Left ventricle myocardium inferior (tissue), 1 donor: ENCODE data around the gene POLDIP2. TPM values are rescaled to one million over a fixed set of nuclear protein-coding genes. Genes with fewer than 3 reads are reported as not detected.

Experiments used
- DNase-seq: peaks from one replicate; pipeline ENCODE4 v3.0.0-alpha.2; 2020
- H3K27ac ChIP-seq: fragments of 200-600 bp; replicated peaks from 2 replicates; pipeline ENCODE4 v1.8.0; 2021
- H3K27me3 ChIP-seq: fragments of 200-600 bp; 2 replicates; pipeline ENCODE4 v1.8.0; 2021; ENCODE audit warnings: low read depth
- H3K36me3 ChIP-seq: fragments of 200-600 bp; 2 replicates; pipeline ENCODE4 v1.8.0; 2021
- H3K4me1 ChIP-seq: fragments of 200-600 bp; 2 replicates; pipeline ENCODE4 v1.8.0; 2021
- H3K4me3 ChIP-seq: fragments of 200-600 bp; 2 replicates; pipeline ENCODE4 v1.8.0; 2021; ENCODE audit warnings: mild to moderate bottlenecking, moderate library complexity
- H3K9me3 ChIP-seq: fragments of 200-600 bp; replicated peaks from 2 replicates; pipeline ENCODE4 v1.8.0; 2021
- intact Hi-C: fragments of 100-400 bp; cut with micrococcal nuclease; formaldehyde crosslinking; loops from one replicate; pipeline ENCODE4 v1.11.0; 2022
- total RNA-seq: library from RNA; stranded (reverse); fragmentation: NEBNext Ultra II Directional; extraction: Animal tissue kit (Norgen Biotek cat#: 25700); gene quantifications from one replicate; pipeline ENCODE4 v1.2.1, GENCODE V29; 2021
- TF ChIP-seq, protein P1 (sequence below): fragments of 200-600 bp; IDR thresholded peaks from 2 replicates; pipeline ENCODE4 v1.8.0; 2021; ENCODE audit warnings: antibody characterized with exemption, mild to moderate bottlenecking, borderline replicate concordance
- donor health status: DM: no; HTN: yes; CAD: no; lungs with severe emphysema.

Gene POLDIP2
- total RNA-seq, 1 donor from 2014 or later, result 154 TPM

DNA sequence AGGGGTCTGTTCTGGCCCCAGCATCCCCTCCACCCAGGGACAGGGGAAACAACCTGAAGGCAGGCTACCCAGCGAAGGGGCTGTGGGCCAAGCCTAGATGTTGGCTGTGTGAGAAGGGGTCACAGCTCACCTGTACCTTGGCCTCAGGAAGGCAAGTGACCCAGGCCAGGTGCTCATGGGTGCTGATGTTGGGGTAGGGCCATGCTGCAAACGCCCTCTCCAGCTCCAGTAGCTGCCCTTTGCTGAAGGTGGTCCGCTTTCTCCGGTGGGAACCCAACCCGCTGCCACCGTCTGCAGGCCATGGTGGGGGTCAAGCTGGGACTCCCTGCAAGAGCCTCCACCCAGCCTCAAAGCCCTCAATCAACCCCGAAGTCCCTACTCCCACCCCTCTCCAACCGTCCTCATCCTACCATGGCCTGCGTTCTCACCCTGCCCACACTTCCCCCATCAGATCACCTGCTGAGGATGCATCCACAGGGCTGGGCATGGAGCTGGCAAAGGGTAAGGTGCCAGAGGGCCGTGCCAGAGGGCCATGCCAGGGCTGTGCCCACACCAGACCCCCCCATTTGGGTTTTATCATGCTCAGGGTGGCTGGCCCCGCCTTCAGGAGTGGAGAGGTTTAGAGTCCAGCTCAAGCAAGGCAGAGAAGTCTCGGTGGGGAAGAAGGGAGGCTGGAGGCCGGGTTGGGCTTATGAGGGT is 7.5 kb upstream of the POLDIP2 start, which contains the start of gene SEBOX:
Gene SEBOX, minus strand, starts transcription at position 535 of the 699 bp plus-strand sequence. Its CDS starts 48 bp downstream, at position 487.
- no peak for DNase-seq

DNA sequence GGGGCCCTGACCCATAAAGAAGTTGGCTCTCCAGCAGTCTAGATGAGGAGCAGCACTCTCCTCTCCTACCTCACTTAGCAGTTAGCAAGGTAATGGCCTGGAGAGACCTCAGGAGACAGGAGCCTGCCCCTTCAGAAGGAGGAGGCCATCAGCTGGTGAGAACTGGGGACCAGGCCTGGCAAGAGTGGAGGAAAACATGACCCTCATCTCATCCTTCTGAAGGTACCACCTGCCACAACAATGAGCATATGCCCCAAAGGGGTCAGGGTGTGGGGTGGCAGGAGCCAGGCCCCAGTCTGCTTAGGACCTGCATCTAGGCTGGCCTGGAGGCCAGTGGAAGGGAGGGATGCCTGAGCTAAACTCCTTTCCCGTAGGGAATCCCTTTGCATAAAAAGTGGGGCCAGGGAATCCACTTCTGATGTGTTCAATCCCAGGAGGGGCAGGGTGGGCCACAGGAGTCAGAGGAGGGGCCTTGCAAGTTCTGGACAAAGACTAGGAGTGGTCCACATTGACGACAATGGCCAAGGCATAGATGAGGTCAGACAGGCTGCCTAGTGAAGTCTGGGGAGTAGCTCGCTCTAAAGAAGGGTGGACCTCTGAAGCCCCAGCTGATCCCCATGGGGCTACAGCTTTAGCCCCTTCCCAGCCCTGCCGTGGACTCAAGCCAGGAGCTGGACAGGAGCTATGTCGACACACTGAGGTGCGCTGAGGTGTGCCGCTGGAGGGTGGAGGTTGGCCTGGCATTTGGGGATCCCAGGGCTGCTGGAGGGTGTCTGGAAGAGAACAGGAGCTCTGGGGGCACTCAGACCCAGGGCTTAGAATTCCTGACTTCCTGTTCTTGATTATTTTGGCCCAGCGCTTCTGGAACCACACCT is 6.7 kb upstream of the POLDIP2 start:
- Histone ChIP-seq H3K9me3 (no peaks in the 10 kb centered on the region), H3K36me3 (peaks cover 51% of the 10 kb centered on the region), H3K27me3 (no peaks in the 10 kb centered on the region), H3K27ac (no peak overlapping the region), H3K4me3 (no peak overlapping the region), H3K4me1 (no peaks in the 10 kb centered on the region)
- TF ChIP-seq, protein P1, sequence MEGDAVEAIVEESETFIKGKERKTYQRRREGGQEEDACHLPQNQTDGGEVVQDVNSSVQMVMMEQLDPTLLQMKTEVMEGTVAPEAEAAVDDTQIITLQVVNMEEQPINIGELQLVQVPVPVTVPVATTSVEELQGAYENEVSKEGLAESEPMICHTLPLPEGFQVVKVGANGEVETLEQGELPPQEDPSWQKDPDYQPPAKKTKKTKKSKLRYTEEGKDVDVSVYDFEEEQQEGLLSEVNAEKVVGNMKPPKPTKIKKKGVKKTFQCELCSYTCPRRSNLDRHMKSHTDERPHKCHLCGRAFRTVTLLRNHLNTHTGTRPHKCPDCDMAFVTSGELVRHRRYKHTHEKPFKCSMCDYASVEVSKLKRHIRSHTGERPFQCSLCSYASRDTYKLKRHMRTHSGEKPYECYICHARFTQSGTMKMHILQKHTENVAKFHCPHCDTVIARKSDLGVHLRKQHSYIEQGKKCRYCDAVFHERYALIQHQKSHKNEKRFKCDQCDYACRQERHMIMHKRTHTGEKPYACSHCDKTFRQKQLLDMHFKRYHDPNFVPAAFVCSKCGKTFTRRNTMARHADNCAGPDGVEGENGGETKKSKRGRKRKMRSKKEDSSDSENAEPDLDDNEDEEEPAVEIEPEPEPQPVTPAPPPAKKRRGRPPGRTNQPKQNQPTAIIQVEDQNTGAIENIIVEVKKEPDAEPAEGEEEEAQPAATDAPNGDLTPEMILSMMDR, result no peak
- intact Hi-C loops, result no loop called here
- DNase-seq, result no peak

More for the DNA sequence above, 7.5 kb upstream of the POLDIP2 start, which contains the start of gene SEBOX:
- Histone ChIP-seq H3K4me3 (no peak within 1 kb of the TSS), H3K4me1 (peaks cover 2% of the 10 kb centered on the region), H3K27me3 (no peaks in the 10 kb centered on the region), H3K36me3 (peaks cover 43% of the 10 kb centered on the region), H3K27ac (no peak within 1 kb of the TSS), H3K9me3 (no peaks in the 10 kb centered on the region)
- intact Hi-C loops, result no loop called here
- TF ChIP-seq, protein P1, result no peak

DNA sequence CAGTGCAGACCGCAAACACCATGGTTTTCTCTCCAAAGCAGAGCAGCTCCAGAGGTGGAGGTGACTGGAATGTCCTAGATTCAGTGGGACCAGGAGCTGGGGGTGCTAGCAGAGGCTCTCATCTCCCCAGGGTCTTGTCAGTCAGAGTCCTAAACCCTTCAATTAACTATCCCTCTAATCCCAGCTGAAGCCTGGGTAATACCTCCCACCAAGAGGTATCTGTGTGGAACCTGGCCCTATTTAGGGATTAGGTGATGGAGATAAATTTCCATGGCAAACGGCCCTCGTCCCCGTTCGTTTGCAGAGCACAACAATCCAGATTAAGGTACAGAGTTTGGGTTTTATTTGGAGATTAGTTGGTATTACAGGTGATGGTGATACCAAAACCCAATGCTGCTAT is 5.9 kb upstream of the POLDIP2 start:
- intact Hi-C loops, result no loop called here
- Histone ChIP-seq H3K27me3 (no peaks in the 10 kb centered on the region), H3K4me3 (no peak overlapping the region), H3K9me3 (no peaks in the 10 kb centered on the region), H3K27ac (no peak overlapping the region), H3K36me3 (peaks cover 54% of the 10 kb centered on the region), H3K4me1 (peaks cover 7% of the 10 kb centered on the region)
- TF ChIP-seq, protein P1, result no peak
- no peak for DNase-seq

DNA sequence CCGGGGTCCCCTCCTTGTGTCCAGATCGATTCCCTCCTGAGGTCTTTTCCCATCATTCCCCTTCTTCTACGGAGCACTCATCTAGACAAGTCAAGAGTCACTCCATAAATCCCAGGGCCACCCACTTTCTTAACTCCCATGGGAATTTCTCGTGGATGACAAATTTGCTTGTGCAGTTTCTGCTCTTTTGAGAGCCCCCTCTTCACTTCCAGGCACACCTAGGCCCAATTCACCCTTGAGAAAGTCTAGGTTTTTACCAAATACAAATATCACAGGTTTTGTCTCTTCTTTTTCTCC is 522 bp upstream of the POLDIP2 start:
- H3K4me3 ChIP-seq, result peak overlapping the region; percentile 96
- peak overlapping the region; percentile 95 for H3K27ac ChIP-seq
- TF ChIP-seq, protein P1, result no peak
- H3K9me3 ChIP-seq, result no peaks in the 10 kb centered on the region
- no peak for DNase-seq
- intact Hi-C loops, result no loop called here
- H3K4me1 ChIP-seq, result peaks cover 45% of the 10 kb centered on the region
- peaks cover 67% of the 10 kb centered on the region for H3K36me3 ChIP-seq
- no peaks in the 10 kb centered on the region for H3K27me3 ChIP-seq

DNA sequence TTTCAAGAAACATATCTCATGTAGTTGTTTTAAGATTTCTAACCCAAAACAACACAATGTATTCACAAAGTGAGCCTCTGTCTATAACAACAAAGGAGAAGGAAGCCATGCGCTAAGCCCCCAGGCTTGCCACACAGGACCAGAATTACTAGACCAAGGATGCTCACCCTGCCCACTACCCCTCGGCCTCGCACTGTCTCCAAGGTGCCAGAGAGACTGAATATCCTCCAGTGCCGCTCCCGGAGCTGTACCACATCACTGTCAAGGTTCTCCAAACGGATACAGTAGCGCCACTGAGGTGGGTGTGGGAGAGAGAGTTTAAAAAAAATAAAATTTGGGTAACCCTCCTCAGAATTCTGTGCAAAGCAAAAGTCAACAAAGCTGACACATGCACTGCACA is 7.1 kb downstream of the POLDIP2 start:
- TF ChIP-seq, protein P1, result no peak
- Histone ChIP-seq H3K36me3 (peaks cover 98% of the 10 kb centered on the region), H3K4me1 (peaks cover 60% of the 10 kb centered on the region), H3K27me3 (no peaks in the 10 kb centered on the region), H3K4me3 (no peak overlapping the region), H3K27ac (no peak overlapping the region), H3K9me3 (no peaks in the 10 kb centered on the region)
- intact Hi-C loops, result no loop called here
- DNase-seq, result no peak
